ENCODE results near the gene OTUD1. TPM values are rescaled to one million over a fixed set of nuclear protein-coding genes. Genes with fewer than 3 reads are reported as not detected.

OTUD1 gene
- total RNA-seq, 1 experiment from 2014 or later: 1.5 TPM

DNA sequence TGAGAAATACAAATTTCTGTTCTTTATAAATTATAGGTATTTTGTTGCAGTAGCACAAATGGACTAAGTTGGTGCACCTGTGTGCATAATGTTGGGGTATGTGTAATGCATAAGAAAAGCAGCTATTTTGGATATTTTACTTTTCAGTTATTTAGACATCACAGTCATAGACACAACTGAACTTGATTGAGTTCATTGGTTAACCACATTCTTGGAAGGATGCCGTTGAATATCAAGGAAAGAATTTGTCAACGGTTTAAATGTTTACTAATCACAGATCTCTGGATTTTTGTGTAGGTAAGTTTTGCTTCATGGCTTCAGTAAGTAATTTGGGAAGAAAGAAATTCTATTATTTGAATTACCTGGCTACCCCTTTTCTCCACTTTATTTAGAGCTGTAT, 4.1 kb downstream of the OTUD1 start:
- no peaks in the 10 kb centered on the region for H3K27me3 ChIP-seq (ENCODE audit: low read length)
- H3K4me2 ChIP-seq (ENCODE audit: low read depth, low read length, poor library complexity, severe bottlenecking): no peak overlapping the region
- H3K79me2 ChIP-seq (ENCODE audit: low read length): no peaks in the 10 kb centered on the region
- H3K4me1 ChIP-seq (ENCODE audit: low read length): peaks cover 10% of the 10 kb centered on the region
- H3K36me3 ChIP-seq (ENCODE audit: insufficient read depth, low read length): no peaks in the 10 kb centered on the region
- H3K9ac ChIP-seq (ENCODE audit: low read length): no peak overlapping the region
- H3K27ac ChIP-seq (ENCODE audit: low read length): no peak overlapping the region
- no peaks in the 10 kb centered on the region for H3K9me2 ChIP-seq (replicated peaks; ENCODE audit: insufficient read depth, low read length)
- no peak for DNase-seq
- H3K4me3 ChIP-seq (ENCODE audit: low read length): no peak overlapping the region
- no peaks in the 10 kb centered on the region for H3K9me3 ChIP-seq (ENCODE audit: low read length)
- no peak overlapping the region for H2AFZ ChIP-seq (ENCODE audit: low read length)
- H4K20me1 ChIP-seq (ENCODE audit: insufficient read depth, low read depth, low read length): no peaks in the 10 kb centered on the region

DNA sequence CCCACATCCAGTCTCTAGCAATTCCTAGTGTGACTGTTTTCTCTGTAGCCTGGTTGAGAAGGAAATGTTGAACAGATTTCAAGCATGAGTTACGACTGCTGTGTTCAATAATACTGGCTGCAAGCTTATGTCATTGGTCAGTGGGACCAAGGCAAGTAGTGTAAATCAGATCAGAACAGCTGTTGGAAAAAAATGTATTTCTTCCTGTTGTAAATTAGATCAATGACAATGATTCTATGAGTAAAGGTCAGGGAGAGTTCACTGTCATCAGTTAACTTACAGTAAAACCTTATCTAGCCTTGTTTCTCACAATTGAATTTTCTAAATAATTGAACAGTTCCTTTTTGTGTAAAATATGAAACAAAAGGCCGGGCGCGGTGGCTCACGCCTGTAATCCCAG, 6.7 kb downstream of the OTUD1 start:
- DNase-seq: no peak
- H3K4me1 ChIP-seq (ENCODE audit: low read length): peaks cover under 1% of the 10 kb centered on the region; the same call in 1 of the 2 replicates
- no peak overlapping the region for H2AFZ ChIP-seq (ENCODE audit: low read length)
- no peaks in the 10 kb centered on the region for H3K27me3 ChIP-seq (ENCODE audit: low read length)
- no peaks in the 10 kb centered on the region for H3K9me2 ChIP-seq (replicated peaks; ENCODE audit: insufficient read depth, low read length)
- H3K4me2 ChIP-seq (ENCODE audit: low read depth, low read length, poor library complexity, severe bottlenecking): no peak overlapping the region
- H3K9me3 ChIP-seq (ENCODE audit: low read length): no peaks in the 10 kb centered on the region
- H3K36me3 ChIP-seq (ENCODE audit: insufficient read depth, low read length): no peaks in the 10 kb centered on the region
- no peaks in the 10 kb centered on the region for H3K79me2 ChIP-seq (ENCODE audit: low read length)
- H3K4me3 ChIP-seq (ENCODE audit: low read length): no peak overlapping the region
- H3K9ac ChIP-seq (ENCODE audit: low read length): no peak overlapping the region
- H3K27ac ChIP-seq (ENCODE audit: low read length): no peak overlapping the region
- H4K20me1 ChIP-seq (ENCODE audit: insufficient read depth, low read depth, low read length): no peaks in the 10 kb centered on the region

DNA sequence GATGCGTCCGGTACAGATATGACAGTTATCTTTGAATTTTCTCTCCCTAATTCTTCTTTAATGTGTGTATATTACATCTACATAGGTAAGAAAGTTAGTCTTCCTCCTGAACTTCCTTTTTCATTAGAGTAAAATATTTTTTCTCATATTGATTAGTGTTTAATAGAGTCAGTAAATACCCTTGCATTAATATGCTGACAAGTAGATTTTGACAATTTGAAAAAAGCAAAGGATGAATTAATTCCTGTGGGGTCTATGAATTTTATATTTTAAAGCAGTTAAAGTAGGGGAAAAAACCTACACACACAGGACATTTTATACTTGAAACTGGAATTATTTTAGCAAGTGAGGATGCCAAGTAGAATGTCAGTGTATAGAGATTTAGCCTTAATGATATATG, 9.4 kb downstream of the OTUD1 start:
- Histone ChIP-seq H3K4me2 (ENCODE audit: low read depth, low read length, poor library complexity, severe bottlenecking) (no peak overlapping the region), H4K20me1 (ENCODE audit: insufficient read depth, low read depth, low read length) (no peaks in the 10 kb centered on the region), H3K79me2 (ENCODE audit: low read length) (no peaks in the 10 kb centered on the region), H3K36me3 (ENCODE audit: insufficient read depth, low read length) (no peaks in the 10 kb centered on the region), H3K9ac (ENCODE audit: low read length) (no peak overlapping the region), H3K27me3 (ENCODE audit: low read length) (no peaks in the 10 kb centered on the region), H3K4me3 (ENCODE audit: low read length) (no peak overlapping the region), H2AFZ (ENCODE audit: low read length) (no peak overlapping the region), H3K27ac (ENCODE audit: low read length) (no peak overlapping the region), H3K9me3 (ENCODE audit: low read length) (no peaks in the 10 kb centered on the region), H3K4me1 (ENCODE audit: low read length) (no peaks in the 10 kb centered on the region), H3K9me2 (replicated peaks; ENCODE audit: insufficient read depth, low read length) (no peaks in the 10 kb centered on the region)
- DNase-seq: no peak

DNA sequence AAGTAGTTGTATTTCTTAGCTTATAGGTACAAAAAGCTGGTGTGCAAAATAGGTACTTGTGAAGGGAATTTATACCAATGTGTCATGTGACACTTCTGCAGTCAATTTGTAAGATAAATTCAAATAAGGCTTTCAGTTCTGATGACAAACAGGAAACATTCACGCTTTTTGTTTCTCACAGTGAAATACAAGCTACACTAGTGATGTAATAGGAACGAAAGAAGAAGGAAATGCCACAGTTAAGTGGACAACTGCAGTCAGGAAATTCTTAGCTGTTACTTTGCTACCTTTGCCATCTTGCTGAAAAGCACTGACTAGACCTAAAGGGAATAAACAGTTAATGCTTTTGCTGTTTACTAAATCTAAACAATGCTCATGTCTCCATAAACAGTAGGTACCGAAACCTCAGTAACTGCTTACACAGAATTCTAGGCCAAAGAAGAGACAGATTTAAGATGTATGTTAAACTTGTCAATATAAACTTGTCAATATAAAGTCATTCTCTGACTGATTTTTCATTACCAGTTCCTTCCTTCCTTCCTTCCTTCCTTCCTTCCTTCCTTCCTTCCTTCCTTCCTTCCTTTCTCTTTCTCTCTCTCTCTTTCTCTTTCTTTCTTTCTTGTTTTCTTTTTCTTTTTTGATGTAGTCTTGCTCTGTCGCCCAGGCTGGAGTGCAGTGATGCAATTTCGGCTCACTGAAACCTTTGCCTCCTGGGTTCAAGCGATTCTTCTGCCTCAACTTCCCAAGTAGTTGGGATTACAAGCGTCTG, 10.1 kb downstream of the OTUD1 start:
- Histone ChIP-seq H3K9ac (ENCODE audit: low read length) (no peak overlapping the region), H3K36me3 (ENCODE audit: insufficient read depth, low read length) (no peaks in the 10 kb centered on the region), H3K27ac (ENCODE audit: low read length) (no peak overlapping the region), H3K4me3 (ENCODE audit: low read length) (no peak overlapping the region), H3K27me3 (ENCODE audit: low read length) (no peaks in the 10 kb centered on the region), H3K9me2 (replicated peaks; ENCODE audit: insufficient read depth, low read length) (no peaks in the 10 kb centered on the region), H3K4me2 (ENCODE audit: low read depth, low read length, poor library complexity, severe bottlenecking) (no peak overlapping the region), H4K20me1 (ENCODE audit: insufficient read depth, low read depth, low read length) (no peaks in the 10 kb centered on the region), H3K4me1 (ENCODE audit: low read length) (no peaks in the 10 kb centered on the region), H3K79me2 (ENCODE audit: low read length) (no peaks in the 10 kb centered on the region), H3K9me3 (ENCODE audit: low read length) (no peaks in the 10 kb centered on the region), H2AFZ (ENCODE audit: low read length) (no peak overlapping the region)
- no peak for DNase-seq

DNA sequence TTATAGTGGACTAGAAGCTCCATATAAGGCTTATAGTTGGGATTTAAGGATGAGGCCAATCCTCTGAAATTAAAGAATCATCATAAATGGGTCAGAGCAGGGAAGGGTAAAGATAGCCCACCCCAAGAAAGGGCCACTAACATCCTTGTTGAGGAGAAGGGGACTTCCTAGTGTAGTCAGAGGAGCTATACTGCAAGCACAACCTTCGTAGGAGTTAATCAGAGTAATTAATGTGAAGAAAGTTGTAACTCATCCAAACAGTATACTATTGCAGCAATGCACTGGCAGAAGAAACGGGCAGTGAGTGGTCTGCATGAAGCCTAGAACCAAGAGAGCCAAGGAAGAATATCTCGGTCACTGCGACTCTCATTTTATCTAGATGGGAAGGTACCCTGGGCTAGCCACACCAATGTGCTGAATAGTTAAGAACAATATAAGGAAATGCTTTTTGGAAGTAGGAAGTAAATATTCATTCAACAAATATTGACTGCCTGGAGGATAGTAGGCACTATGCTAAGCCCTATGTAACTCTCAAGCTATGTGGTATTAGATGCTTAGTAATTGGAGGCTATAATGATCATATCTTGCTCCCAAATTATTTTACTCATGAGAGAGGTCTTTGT, 13.3 kb downstream of the OTUD1 start:
- Histone ChIP-seq H3K27ac (ENCODE audit: low read length) (no peak overlapping the region), H2AFZ (ENCODE audit: low read length) (no peak overlapping the region), H3K4me1 (ENCODE audit: low read length) (no peaks in the 10 kb centered on the region), H4K20me1 (ENCODE audit: insufficient read depth, low read depth, low read length) (no peaks in the 10 kb centered on the region), H3K79me2 (ENCODE audit: low read length) (no peaks in the 10 kb centered on the region), H3K9ac (ENCODE audit: low read length) (no peak overlapping the region), H3K4me3 (ENCODE audit: low read length) (no peak overlapping the region), H3K36me3 (ENCODE audit: insufficient read depth, low read length) (no peaks in the 10 kb centered on the region), H3K27me3 (ENCODE audit: low read length) (no peaks in the 10 kb centered on the region), H3K9me3 (ENCODE audit: low read length) (no peaks in the 10 kb centered on the region), H3K4me2 (ENCODE audit: low read depth, low read length, poor library complexity, severe bottlenecking) (no peak overlapping the region), H3K9me2 (replicated peaks; ENCODE audit: insufficient read depth, low read length) (no peaks in the 10 kb centered on the region)
- DNase-seq: no peak

DNA sequence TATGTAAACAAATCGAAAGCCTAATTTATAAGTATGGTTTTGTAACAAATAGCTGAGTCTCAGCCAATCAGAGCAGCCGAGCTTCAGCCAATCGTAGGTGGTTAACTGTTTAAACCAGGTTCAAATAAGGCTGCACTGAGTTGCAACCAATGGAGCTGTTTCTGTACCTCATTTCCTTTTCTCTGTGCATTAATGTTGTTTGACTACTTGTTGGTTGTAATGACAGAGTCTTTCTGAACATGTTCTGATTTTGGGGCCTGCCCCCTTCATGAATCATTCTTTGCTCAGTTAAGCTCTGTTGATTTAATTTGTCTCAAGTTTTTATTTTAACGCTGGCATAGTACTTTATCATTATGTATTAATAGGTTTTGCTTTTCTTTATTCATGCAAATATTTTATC, 14.6 kb downstream of the OTUD1 start:
- H3K79me2 ChIP-seq (ENCODE audit: low read length): no peaks in the 10 kb centered on the region
- DNase-seq: no peak
- H3K36me3 ChIP-seq (ENCODE audit: insufficient read depth, low read length): no peaks in the 10 kb centered on the region
- H3K27me3 ChIP-seq (ENCODE audit: low read length): no peaks in the 10 kb centered on the region
- no peaks in the 10 kb centered on the region for H4K20me1 ChIP-seq (ENCODE audit: insufficient read depth, low read depth, low read length)
- H3K4me1 ChIP-seq (ENCODE audit: low read length): no peaks in the 10 kb centered on the region
- no peaks in the 10 kb centered on the region for H3K9me2 ChIP-seq (replicated peaks; ENCODE audit: insufficient read depth, low read length)
- no peak overlapping the region for H3K9ac ChIP-seq (ENCODE audit: low read length)
- no peak overlapping the region for H3K4me2 ChIP-seq (ENCODE audit: low read depth, low read length, poor library complexity, severe bottlenecking)
- no peak overlapping the region for H2AFZ ChIP-seq (ENCODE audit: low read length)
- no peak overlapping the region for H3K27ac ChIP-seq (ENCODE audit: low read length)
- H3K4me3 ChIP-seq (ENCODE audit: low read length): no peak overlapping the region
- no peaks in the 10 kb centered on the region for H3K9me3 ChIP-seq (ENCODE audit: low read length)

DNA sequence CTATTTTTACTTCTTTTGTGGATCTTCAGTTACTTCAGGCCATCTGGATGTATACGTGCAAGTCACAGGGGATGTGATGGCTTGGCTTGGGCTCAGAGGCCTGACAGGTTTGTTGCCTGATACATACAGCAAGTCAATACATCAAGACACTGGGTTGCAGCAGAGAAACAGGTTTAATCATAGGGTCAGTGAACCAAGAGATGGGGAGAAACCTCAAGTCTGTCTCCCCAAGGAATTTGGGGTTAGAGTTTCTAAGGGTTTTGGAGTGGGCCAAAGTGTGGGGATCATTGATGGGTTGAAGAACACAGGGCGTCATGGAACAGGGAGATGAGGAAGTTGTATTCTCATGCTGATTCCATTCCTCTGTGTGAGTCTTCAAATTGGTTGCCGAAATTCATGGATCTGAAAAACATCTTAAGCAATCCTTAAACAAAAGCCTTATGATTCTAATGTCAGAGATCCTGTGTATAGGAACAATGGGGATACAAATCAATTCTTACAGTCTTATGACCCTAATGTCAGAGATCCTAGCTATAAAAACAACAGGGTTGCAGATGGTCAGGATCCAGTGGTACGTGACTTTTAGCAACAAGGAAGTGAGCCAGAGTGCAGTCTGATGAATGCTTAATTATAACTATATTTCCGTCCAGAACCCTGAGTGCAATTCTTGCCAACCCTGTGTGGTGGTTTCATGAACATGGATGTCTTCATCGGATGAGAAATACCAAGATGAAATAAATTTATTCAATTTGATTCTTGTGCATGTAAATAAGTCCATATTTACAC, 18.9 kb downstream of the OTUD1 start:
- H3K36me3 ChIP-seq (ENCODE audit: insufficient read depth, low read length): no peaks in the 10 kb centered on the region
- H4K20me1 ChIP-seq (ENCODE audit: insufficient read depth, low read depth, low read length): no peaks in the 10 kb centered on the region
- no peaks in the 10 kb centered on the region for H3K27me3 ChIP-seq (ENCODE audit: low read length)
- H3K9ac ChIP-seq (ENCODE audit: low read length): no peak overlapping the region
- H3K9me3 ChIP-seq (ENCODE audit: low read length): no peaks in the 10 kb centered on the region
- no peak overlapping the region for H3K27ac ChIP-seq (ENCODE audit: low read length)
- H3K4me2 ChIP-seq (ENCODE audit: low read depth, low read length, poor library complexity, severe bottlenecking): no peak overlapping the region
- no peak overlapping the region for H2AFZ ChIP-seq (ENCODE audit: low read length)
- no peaks in the 10 kb centered on the region for H3K79me2 ChIP-seq (ENCODE audit: low read length)
- H3K4me3 ChIP-seq (ENCODE audit: low read length): no peak overlapping the region
- H3K4me1 ChIP-seq (ENCODE audit: low read length): no peaks in the 10 kb centered on the region
- DNase-seq: no peak
- H3K9me2 ChIP-seq (replicated peaks; ENCODE audit: insufficient read depth, low read length): no peaks in the 10 kb centered on the region

DNA sequence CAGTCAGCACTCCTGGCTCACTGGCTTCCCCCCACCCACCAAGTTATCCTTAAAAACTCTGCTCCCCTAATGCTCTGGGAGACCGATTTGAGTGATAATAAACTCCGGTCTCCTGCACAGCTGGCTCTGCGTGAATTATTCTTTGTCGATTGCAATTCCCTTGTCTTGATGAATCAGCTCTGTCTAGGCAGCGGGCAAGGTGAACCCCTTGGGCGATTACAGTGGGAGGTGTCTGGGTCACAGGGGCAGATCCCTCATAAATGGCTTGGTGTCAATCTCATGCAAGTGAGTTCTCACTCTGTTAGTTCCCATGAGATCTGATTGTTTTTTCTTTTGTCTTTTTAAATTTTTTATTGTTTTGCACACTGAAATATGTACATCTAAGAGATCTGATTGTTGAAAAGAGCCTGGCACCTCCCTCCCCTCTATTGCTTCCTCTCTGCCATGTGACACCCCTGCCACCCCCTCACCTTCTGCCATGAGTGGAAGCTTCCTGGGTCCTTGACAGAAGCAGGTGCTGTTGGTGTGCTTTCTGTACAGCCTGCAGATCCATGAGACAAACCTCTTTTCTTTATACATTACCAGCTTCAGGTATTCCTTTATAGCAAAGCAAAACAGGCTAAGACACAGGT, 20.5 kb downstream of the OTUD1 start:
- no peak overlapping the region for H3K27ac ChIP-seq (ENCODE audit: low read length)
- H3K9me2 ChIP-seq (replicated peaks; ENCODE audit: insufficient read depth, low read length): no peaks in the 10 kb centered on the region
- H3K27me3 ChIP-seq (ENCODE audit: low read length): no peaks in the 10 kb centered on the region
- no peaks in the 10 kb centered on the region for H3K4me1 ChIP-seq (ENCODE audit: low read length)
- no peaks in the 10 kb centered on the region for H3K36me3 ChIP-seq (ENCODE audit: insufficient read depth, low read length)
- no peak overlapping the region for H2AFZ ChIP-seq (ENCODE audit: low read length)
- no peaks in the 10 kb centered on the region for H3K79me2 ChIP-seq (ENCODE audit: low read length)
- no peak overlapping the region for H3K4me3 ChIP-seq (ENCODE audit: low read length)
- H3K9ac ChIP-seq (ENCODE audit: low read length): no peak overlapping the region
- no peak for DNase-seq
- H4K20me1 ChIP-seq (ENCODE audit: insufficient read depth, low read depth, low read length): no peaks in the 10 kb centered on the region
- H3K9me3 ChIP-seq (ENCODE audit: low read length): no peaks in the 10 kb centered on the region
- no peak overlapping the region for H3K4me2 ChIP-seq (ENCODE audit: low read depth, low read length, poor library complexity, severe bottlenecking)

All from Karpas-422 (cell line).